GM23338 (cell line): ENCODE measurements around the gene RAB30. TPM values are rescaled to one million over a fixed set of nuclear protein-coding genes. Genes with fewer than 3 reads are reported as not detected.
A peak's percentile ranks its signal among the peaks of the same experiment; 100 is the strongest.

Experiments
- ATAC-seq: fragments of 200-7000 bp; cut with Tn5 transposase; 3 replicates; pipeline ENCODE4 v1.9.1; 2020
- DNase-seq: peaks from one replicate; pipeline ENCODE4 v3.0.0-alpha.2; 2015; ENCODE audit warnings: low spot score
- H2AFZ ChIP-seq: fragments of 200-600 bp; sonication (generic); 2 replicates; pipeline ENCODE4 v1.8.0; 2016; ENCODE audit warnings: antibody characterized with exemption, mild to moderate bottlenecking, moderate library complexity
- H3F3A ChIP-seq: fragments of 200-600 bp; sonication (generic); replicated peaks from 2 replicates; pipeline ENCODE4 v1.8.0; 2017; ENCODE audit warnings: antibody characterized with exemption, mixed run types, low read depth
- H3K27ac ChIP-seq: fragments of 200-600 bp; sonication (generic); 2 replicates; pipeline ENCODE4 v1.6.1; 2016; ENCODE audit warnings: low read depth
- H3K27me3 ChIP-seq: fragments of 200-600 bp; sonication (generic); 2 replicates; pipeline ENCODE4 v1.8.0; 2016; ENCODE audit warnings: mild to moderate bottlenecking, mixed run types, moderate library complexity; ENCODE audit not compliant: insufficient read depth
- H3K36me3 ChIP-seq: fragments of 200-600 bp; sonication (generic); 2 replicates; pipeline ENCODE4 v1.8.0; 2016; ENCODE audit warnings: mild to moderate bottlenecking; ENCODE audit not compliant: insufficient read depth
- H3K4me1 ChIP-seq: fragments of 200-600 bp; sonication (generic); 2 replicates; pipeline ENCODE4 v1.8.0; 2016; ENCODE audit warnings: mild to moderate bottlenecking, moderate library complexity; ENCODE audit not compliant: insufficient read depth
- H3K4me2 ChIP-seq: fragments of 200-600 bp; sonication (generic); 2 replicates; pipeline ENCODE4 v1.7.1; 2017; ENCODE audit warnings: mixed run types
- H3K4me3 ChIP-seq: fragments of 200-600 bp; sonication (generic); 2 replicates; pipeline ENCODE4 v1.6.1; 2016; ENCODE audit warnings: mixed run types
- H3K79me2 ChIP-seq: fragments of 200-600 bp; sonication (generic); replicated peaks from 2 replicates; pipeline ENCODE4 v1.8.0; 2017; ENCODE audit warnings: mild to moderate bottlenecking; ENCODE audit not compliant: insufficient read depth
- H3K9me2 ChIP-seq: fragments of 200-600 bp; sonication (generic); 2 replicates; pipeline ENCODE4 v1.8.0; 2017; ENCODE audit not compliant: insufficient read depth
- H4K20me1 ChIP-seq: fragments of 200-600 bp; sonication (generic); replicated peaks from 2 replicates; pipeline ENCODE4 v1.8.0; 2017; ENCODE audit warnings: mild to moderate bottlenecking; ENCODE audit not compliant: insufficient read depth
- H3K27ac Mint-ChIP-seq: 2 replicates; pipeline ENCODE4 v1.8.0; 2020; ENCODE audit warnings: inconsistent platforms, mild to moderate bottlenecking, moderate library complexity, mixed read lengths
- H3K27me3 Mint-ChIP-seq: 3 replicates; pipeline ENCODE4 v1.8.0; 2022; ENCODE audit warnings: low read depth, mild to moderate bottlenecking, moderate library complexity, mixed read lengths, inconsistent platforms; ENCODE audit not compliant: insufficient read depth, poor library complexity
- H3K36me3 Mint-ChIP-seq: 3 replicates; pipeline ENCODE4 v1.8.0; 2021; ENCODE audit warnings: low read depth, mild to moderate bottlenecking, inconsistent platforms, moderate library complexity, mixed read lengths
- H3K4me1 Mint-ChIP-seq: 3 replicates; pipeline ENCODE4 v1.8.0; 2020; ENCODE audit warnings: mild to moderate bottlenecking, inconsistent platforms, mixed read lengths
- H3K4me3 Mint-ChIP-seq: 3 replicates; pipeline ENCODE4 v1.8.0; 2021; ENCODE audit warnings: moderate library complexity, mild to moderate bottlenecking, inconsistent platforms, mixed read lengths
- H3K9me3 Mint-ChIP-seq: 3 replicates; pipeline ENCODE4 v1.8.0; 2020; ENCODE audit warnings: moderate library complexity, mild to moderate bottlenecking, inconsistent platforms, mixed read lengths
- CREB1 ChIP-seq: fragments of 250-450 bp; sonication (Bioruptor Pico); IDR thresholded peaks from 2 replicates; pipeline ENCODE4 v1.5.0; 2020; ENCODE audit warnings: low read depth, mild to moderate bottlenecking, moderate library complexity
- EZH2 ChIP-seq: fragments of 200-600 bp; sonication (generic); IDR thresholded peaks from one replicate; pipeline ENCODE4 v1.8.0; 2017; ENCODE audit warnings: antibody characterized with exemption, mild to moderate bottlenecking, low read depth; ENCODE audit not compliant: unreplicated experiment
- EZH2phosphoT487 ChIP-seq: fragments of 200-600 bp; sonication (generic); IDR thresholded peaks from one replicate; pipeline ENCODE4 v1.8.1; 2018; ENCODE audit warnings: antibody characterized with exemption; ENCODE audit not compliant: unreplicated experiment
- JUNB ChIP-seq: IDR thresholded peaks from one replicate; pipeline ENCODE4 v1.6.1; 2016; ENCODE audit warnings: antibody characterized with exemption; ENCODE audit not compliant: unreplicated experiment
- NANOG ChIP-seq: IDR thresholded peaks from 2 replicates; pipeline ENCODE4 v1.6.1; 2016; ENCODE audit warnings: antibody characterized with exemption, borderline replicate concordance
- POLR2AphosphoS5 ChIP-seq: IDR thresholded peaks from 2 replicates; pipeline ENCODE4 v1.6.1; 2016; ENCODE audit warnings: antibody characterized with exemption, low read depth
- STAT1 ChIP-seq: IDR thresholded peaks from one replicate; pipeline ENCODE4 v1.6.1; 2016; ENCODE audit warnings: antibody characterized with exemption; ENCODE audit not compliant: unreplicated experiment
- ZNF114 ChIP-seq: fragments of 250-450 bp; sonication (Bioruptor Pico); IDR thresholded peaks from 2 replicates; pipeline ENCODE4 v1.5.0; 2020; ENCODE audit warnings: mild to moderate bottlenecking, moderate library complexity
- ZNF331 ChIP-seq: fragments of 250-450 bp; sonication (Bioruptor Pico); IDR thresholded peaks from 2 replicates; pipeline ENCODE4 v1.5.0; 2020; ENCODE audit warnings: low read depth, mild to moderate bottlenecking, moderate library complexity
- polyA plus RNA-seq: library from polyadenylated mRNA; unstranded; fragments of >200 nt; fragmentation: Nextera tagmentation; extraction: Ambion mirVana; gene quantifications from 2 replicates; pipeline ENCODE4 v1.2.1, GENCODE V29; 2016
- total RNA-seq: library from RNA; depleted of rRNA; stranded (reverse); fragments of >200 nt; shearing (Covaris generic); gene quantifications from 2 replicates; pipeline ENCODE4 v1.2.3, GENCODE V29; 2014
- TF ChIP-seq, protein P1 (sequence below): fragments of 250-450 bp; sonication (Bioruptor Pico); IDR thresholded peaks from 2 replicates; pipeline ENCODE4 v1.5.0; 2020; ENCODE audit warnings: mild to moderate bottlenecking, moderate library complexity
- TF ChIP-seq, protein P2 (sequence below), 2 experiments: fragments of 200-600 bp in 1 of 2; sonication (generic) in 1 of 2; conservative IDR thresholded peaks; 2 replicates each; pipeline versions ENCODE4 v1.5.1 to v1.6.1; 2016 to 2017; ENCODE audit warnings: antibody characterized with exemption in 2 of 2, low read depth in 2 of 2, mild to moderate bottlenecking in 2 of 2, moderate library complexity in 1 of 2
- TF ChIP-seq, protein P3 (sequence below): IDR thresholded peaks from one replicate; pipeline ENCODE4 v1.6.1; 2018; ENCODE audit warnings: antibody characterized with exemption; ENCODE audit not compliant: unreplicated experiment
- TF ChIP-seq, protein P4 (sequence below): IDR thresholded peaks from 2 replicates; pipeline ENCODE4 v1.6.1; 2016; ENCODE audit warnings: antibody characterized with exemption

The RAB30 gene
- total and polyA plus RNA-seq, 2 experiments from 2014 or later: 3.3 to 6.6 TPM

DNA sequence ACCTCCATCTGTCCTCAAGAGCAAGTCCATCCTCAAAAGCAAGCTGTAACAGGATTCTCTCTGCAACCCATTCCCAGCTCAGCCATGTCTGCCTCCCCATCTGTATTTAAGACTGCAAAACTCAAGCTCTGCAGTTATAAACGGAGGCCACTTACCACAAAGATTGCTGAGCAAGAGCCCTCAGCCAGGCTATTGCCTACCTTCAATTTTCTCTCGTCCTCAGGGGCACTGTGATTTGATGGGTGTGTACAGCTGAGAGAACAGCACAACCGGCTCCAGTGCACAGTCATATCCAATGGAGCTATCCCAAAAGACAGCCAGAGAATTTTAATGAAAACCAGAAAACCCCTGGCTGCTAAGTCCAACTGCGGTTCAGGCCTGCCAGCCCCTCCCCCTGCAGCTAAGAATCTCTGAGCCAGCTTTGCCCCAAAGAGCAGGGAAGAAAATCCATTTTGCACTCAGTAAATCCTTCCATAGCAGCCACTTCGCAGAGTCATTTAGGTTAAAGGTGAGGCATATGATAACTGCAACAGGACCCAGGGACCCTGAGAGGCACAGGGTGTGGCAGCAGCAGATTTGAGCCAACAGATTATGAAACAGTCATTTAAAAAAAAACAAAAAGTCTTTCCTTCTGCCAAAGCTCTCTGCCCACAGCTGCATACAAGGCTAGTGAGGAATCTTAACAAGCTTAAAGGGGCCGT, 37.6 kb downstream of the RAB30 start:
- Histone ChIP-seq H2AFZ (no peak overlapping the region), H3K27me3 (no peaks in the 10 kb centered on the region), H3K36me3 (no peaks in the 10 kb centered on the region), H3K4me2 (0 out of 2 replicates have a peak overlapping the region, but pooled peaks have one; percentile 35), H3K79me2 (peaks cover 11% of the 10 kb centered on the region; the same call in 1 of the 2 replicates), H3K4me3 (no peak overlapping the region), H3F3A (no peaks in the 10 kb centered on the region), H3K4me1 (peaks cover 13% of the 10 kb centered on the region; the same call in 1 of the 2 replicates), H3K9me2 (0 out of 2 replicates have a peak, but pooled peaks cover 5% of the 10 kb centered on the region), H3K27ac (peak overlapping the region; percentile 42; the same call in 1 of the 2 replicates), H4K20me1 (no peaks in the 10 kb centered on the region; the same call in 1 of the 2 replicates)
- peak; percentile 60 for ATAC-seq
- no peak overlapping the region for H3K4me3 Mint-ChIP-seq
- peaks cover 17% of the 10 kb centered on the region for H3K4me1 Mint-ChIP-seq
- peak overlapping the region; percentile 61 for H3K27ac Mint-ChIP-seq
- DNase-seq: peak; percentile 31
- H3K36me3 Mint-ChIP-seq: no peaks in the 10 kb centered on the region
- no peaks in the 10 kb centered on the region for H3K9me3 Mint-ChIP-seq
- TF ChIP-seq ZNF331 (CRISPR knock-in tag): no peak
- TF ChIP-seq, protein P1, sequence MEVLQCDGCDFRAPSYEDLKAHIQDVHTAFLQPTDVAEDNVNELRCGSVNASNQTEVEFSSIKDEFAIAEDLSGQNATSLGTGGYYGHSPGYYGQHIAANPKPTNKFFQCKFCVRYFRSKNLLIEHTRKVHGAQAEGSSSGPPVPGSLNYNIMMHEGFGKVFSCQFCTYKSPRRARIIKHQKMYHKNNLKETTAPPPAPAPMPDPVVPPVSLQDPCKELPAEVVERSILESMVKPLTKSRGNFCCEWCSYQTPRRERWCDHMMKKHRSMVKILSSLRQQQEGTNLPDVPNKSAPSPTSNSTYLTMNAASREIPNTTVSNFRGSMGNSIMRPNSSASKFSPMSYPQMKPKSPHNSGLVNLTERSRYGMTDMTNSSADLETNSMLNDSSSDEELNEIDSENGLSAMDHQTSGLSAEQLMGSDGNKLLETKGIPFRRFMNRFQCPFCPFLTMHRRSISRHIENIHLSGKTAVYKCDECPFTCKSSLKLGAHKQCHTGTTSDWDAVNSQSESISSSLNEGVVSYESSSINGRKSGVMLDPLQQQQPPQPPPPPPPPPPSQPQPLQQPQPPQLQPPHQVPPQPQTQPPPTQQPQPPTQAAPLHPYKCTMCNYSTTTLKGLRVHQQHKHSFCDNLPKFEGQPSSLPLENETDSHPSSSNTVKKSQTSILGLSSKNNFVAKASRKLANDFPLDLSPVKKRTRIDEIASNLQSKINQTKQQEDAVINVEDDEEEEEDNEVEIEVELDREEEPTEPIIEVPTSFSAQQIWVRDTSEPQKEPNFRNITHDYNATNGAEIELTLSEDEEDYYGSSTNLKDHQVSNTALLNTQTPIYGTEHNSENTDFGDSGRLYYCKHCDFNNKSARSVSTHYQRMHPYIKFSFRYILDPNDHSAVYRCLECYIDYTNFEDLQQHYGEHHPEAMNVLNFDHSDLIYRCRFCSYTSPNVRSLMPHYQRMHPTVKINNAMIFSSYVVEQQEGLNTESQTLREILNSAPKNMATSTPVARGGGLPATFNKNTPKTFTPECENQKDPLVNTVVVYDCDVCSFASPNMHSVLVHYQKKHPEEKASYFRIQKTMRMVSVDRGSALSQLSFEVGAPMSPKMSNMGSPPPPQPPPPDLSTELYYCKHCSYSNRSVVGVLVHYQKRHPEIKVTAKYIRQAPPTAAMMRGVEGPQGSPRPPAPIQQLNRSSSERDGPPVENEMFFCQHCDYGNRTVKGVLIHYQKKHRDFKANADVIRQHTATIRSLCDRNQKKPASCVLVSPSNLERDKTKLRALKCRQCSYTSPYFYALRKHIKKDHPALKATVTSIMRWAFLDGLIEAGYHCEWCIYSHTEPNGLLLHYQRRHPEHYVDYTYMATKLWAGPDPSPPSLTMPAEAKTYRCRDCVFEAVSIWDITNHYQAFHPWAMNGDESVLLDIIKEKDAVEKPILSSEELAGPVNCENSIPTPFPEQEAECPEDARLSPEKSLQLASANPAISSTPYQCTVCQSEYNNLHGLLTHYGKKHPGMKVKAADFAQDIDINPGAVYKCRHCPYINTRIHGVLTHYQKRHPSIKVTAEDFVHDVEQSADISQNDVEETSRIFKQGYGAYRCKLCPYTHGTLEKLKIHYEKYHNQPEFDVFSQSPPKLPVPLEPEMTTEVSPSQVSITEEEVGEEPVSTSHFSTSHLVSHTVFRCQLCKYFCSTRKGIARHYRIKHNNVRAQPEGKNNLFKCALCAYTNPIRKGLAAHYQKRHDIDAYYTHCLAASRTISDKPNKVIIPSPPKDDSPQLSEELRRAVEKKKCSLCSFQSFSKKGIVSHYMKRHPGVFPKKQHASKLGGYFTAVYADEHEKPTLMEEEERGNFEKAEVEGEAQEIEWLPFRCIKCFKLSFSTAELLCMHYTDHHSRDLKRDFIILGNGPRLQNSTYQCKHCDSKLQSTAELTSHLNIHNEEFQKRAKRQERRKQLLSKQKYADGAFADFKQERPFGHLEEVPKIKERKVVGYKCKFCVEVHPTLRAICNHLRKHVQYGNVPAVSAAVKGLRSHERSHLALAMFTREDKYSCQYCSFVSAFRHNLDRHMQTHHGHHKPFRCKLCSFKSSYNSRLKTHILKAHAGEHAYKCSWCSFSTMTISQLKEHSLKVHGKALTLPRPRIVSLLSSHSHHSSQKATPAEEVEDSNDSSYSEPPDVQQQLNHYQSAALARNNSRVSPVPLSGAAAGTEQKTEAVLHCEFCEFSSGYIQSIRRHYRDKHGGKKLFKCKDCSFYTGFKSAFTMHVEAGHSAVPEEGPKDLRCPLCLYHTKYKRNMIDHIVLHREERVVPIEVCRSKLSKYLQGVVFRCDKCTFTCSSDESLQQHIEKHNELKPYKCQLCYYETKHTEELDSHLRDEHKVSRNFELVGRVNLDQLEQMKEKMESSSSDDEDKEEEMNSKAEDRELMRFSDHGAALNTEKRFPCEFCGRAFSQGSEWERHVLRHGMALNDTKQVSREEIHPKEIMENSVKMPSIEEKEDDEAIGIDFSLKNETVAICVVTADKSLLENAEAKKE: no peak
- TF ChIP-seq, protein P2, sequence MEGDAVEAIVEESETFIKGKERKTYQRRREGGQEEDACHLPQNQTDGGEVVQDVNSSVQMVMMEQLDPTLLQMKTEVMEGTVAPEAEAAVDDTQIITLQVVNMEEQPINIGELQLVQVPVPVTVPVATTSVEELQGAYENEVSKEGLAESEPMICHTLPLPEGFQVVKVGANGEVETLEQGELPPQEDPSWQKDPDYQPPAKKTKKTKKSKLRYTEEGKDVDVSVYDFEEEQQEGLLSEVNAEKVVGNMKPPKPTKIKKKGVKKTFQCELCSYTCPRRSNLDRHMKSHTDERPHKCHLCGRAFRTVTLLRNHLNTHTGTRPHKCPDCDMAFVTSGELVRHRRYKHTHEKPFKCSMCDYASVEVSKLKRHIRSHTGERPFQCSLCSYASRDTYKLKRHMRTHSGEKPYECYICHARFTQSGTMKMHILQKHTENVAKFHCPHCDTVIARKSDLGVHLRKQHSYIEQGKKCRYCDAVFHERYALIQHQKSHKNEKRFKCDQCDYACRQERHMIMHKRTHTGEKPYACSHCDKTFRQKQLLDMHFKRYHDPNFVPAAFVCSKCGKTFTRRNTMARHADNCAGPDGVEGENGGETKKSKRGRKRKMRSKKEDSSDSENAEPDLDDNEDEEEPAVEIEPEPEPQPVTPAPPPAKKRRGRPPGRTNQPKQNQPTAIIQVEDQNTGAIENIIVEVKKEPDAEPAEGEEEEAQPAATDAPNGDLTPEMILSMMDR (conservative IDR thresholded peaks at IDR 0.05; ENCODE audit: low read depth in 2 of 2): no peak
- no peak for TF ChIP-seq EZH2
- no peak for TF ChIP-seq EZH2phosphoT487
- TF ChIP-seq CREB1 (CRISPR knock-in tag): no peak
- TF ChIP-seq NANOG: no peak
- no peak for TF ChIP-seq ZNF114 (CRISPR knock-in tag)
- TF ChIP-seq, protein P3, sequence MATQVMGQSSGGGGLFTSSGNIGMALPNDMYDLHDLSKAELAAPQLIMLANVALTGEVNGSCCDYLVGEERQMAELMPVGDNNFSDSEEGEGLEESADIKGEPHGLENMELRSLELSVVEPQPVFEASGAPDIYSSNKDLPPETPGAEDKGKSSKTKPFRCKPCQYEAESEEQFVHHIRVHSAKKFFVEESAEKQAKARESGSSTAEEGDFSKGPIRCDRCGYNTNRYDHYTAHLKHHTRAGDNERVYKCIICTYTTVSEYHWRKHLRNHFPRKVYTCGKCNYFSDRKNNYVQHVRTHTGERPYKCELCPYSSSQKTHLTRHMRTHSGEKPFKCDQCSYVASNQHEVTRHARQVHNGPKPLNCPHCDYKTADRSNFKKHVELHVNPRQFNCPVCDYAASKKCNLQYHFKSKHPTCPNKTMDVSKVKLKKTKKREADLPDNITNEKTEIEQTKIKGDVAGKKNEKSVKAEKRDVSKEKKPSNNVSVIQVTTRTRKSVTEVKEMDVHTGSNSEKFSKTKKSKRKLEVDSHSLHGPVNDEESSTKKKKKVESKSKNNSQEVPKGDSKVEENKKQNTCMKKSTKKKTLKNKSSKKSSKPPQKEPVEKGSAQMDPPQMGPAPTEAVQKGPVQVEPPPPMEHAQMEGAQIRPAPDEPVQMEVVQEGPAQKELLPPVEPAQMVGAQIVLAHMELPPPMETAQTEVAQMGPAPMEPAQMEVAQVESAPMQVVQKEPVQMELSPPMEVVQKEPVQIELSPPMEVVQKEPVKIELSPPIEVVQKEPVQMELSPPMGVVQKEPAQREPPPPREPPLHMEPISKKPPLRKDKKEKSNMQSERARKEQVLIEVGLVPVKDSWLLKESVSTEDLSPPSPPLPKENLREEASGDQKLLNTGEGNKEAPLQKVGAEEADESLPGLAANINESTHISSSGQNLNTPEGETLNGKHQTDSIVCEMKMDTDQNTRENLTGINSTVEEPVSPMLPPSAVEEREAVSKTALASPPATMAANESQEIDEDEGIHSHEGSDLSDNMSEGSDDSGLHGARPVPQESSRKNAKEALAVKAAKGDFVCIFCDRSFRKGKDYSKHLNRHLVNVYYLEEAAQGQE: no peak
- no peak for TF ChIP-seq POLR2AphosphoS5
- TF ChIP-seq STAT1: no peak
- no peak for TF ChIP-seq JUNB
- TF ChIP-seq, protein P4, sequence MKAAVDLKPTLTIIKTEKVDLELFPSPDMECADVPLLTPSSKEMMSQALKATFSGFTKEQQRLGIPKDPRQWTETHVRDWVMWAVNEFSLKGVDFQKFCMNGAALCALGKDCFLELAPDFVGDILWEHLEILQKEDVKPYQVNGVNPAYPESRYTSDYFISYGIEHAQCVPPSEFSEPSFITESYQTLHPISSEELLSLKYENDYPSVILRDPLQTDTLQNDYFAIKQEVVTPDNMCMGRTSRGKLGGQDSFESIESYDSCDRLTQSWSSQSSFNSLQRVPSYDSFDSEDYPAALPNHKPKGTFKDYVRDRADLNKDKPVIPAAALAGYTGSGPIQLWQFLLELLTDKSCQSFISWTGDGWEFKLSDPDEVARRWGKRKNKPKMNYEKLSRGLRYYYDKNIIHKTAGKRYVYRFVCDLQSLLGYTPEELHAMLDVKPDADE: no peak
- H3K27me3 Mint-ChIP-seq: peaks cover 2% of the 10 kb centered on the region
